Esophagus squamous epithelium (tissue), 5 donors: Measurements from ENCODE around the gene KRT12. TPM values are rescaled to one million over a fixed set of nuclear protein-coding genes. Genes with fewer than 3 reads are reported as not detected.

ENCODE experiments used
- DNase-seq: peaks from one replicate; lab custom pipeline; 2025; lab: John Stamatoyannopoulos, UW
- H3K27ac ChIP-seq, 4 donors: fragments of 200-600 bp; sonication (generic); one replicate each; pipeline ENCODE4 v1.5.1; 2016 to 2019; ENCODE audit warnings: mild to moderate bottlenecking in 1 of 4
- H3K27me3 ChIP-seq, 4 donors: fragments of 200-600 bp; sonication (generic); 1 replicate in 3 of 4; 2 replicates in 1 of 4; pipeline versions ENCODE4 v1.5.1 to v1.6.0; 2017 to 2021; ENCODE audit warnings: antibody characterized with exemption in 1 of 4
- H3K36me3 ChIP-seq, 3 donors: fragments of 200-600 bp; sonication (generic); one replicate each; pipeline ENCODE4 v1.5.1; 2016 to 2019
- H3K4me1 ChIP-seq, 3 donors: fragments of 200-600 bp; sonication (generic); one replicate each; pipeline ENCODE4 v1.5.1; 2017 to 2019
- H3K4me3 ChIP-seq, 4 donors: fragments of 200-600 bp; sonication (generic); 1 replicate in 3 of 4; 2 replicates in 1 of 4; pipeline ENCODE4 v1.5.1; 2016 to 2019; ENCODE audit warnings: mild to moderate bottlenecking in 2 of 4, moderate library complexity in 1 of 4
- H3K9me3 ChIP-seq, 3 donors: fragments of 200-600 bp; sonication (generic); one replicate each; pipeline ENCODE4 v1.5.1; 2016 to 2019
- POLR2A ChIP-seq, 4 donors: fragments of 450-650 bp; IDR thresholded peaks; one replicate each; pipeline ENCODE4 v1.6.1; 2017; ENCODE audit warnings: antibody characterized with exemption in 4 of 4, mild to moderate bottlenecking in 4 of 4, moderate library complexity in 3 of 4
- WGBS, 2 donors: methylation state at CpG; one replicate each; pipeline ENCODE4 v1.1.5; 2018; 5-methylcytosine and 5-hydroxymethylcytosine counted together
- intact Hi-C: fragments of 100-400 bp; cut with DNase I; formaldehyde crosslinking; loops from one replicate; pipeline ENCODE4 v1.15.0; 2022
- total RNA-seq, 4 donors: library from RNA; depleted of rRNA; stranded (reverse); fragments of >200 nt; gene quantifications; one replicate each; pipeline ENCODE4 v1.1.0, GENCODE V29; 2016
- TF ChIP-seq, protein P1 (sequence below), 6 experiments: fragments of 450-650 bp in 4 of 6; fragments of 200-600 bp in 2 of 6; sonication (generic) in 2 of 6; IDR thresholded peaks; one replicate each; pipeline ENCODE4 v1.5.1; 2016 to 2019; ENCODE audit warnings: antibody characterized with exemption in 6 of 6, mild to moderate bottlenecking in 4 of 6, moderate library complexity in 4 of 6
- donor health status: DM: yes; HTN: yes; CAD: no.

KRT12 gene
- total RNA-seq, 4 donors from 2014 or later, result not detected

- H3K27me3 ChIP-seq, result peaks cover 0 to 15% (median 0%) of the 10 kb centered on the region in 4 donors
- H3K4me3 ChIP-seq, result no peak overlapping the region
- no peak for DNase-seq
- peaks cover 7 to 45% (median 14%) of the 10 kb centered on the region in 3 donors for H3K4me1 ChIP-seq
- H3K36me3 ChIP-seq, result no peaks in the 10 kb centered on the region
- 86 to 89% methylated on average over 5 of the region's 5 CpGs for WGBS, 2 donors
- no peak overlapping the region for H3K27ac ChIP-seq
- no peaks in the 10 kb centered on the region for H3K9me3 ChIP-seq
- TF ChIP-seq, protein P1, sequence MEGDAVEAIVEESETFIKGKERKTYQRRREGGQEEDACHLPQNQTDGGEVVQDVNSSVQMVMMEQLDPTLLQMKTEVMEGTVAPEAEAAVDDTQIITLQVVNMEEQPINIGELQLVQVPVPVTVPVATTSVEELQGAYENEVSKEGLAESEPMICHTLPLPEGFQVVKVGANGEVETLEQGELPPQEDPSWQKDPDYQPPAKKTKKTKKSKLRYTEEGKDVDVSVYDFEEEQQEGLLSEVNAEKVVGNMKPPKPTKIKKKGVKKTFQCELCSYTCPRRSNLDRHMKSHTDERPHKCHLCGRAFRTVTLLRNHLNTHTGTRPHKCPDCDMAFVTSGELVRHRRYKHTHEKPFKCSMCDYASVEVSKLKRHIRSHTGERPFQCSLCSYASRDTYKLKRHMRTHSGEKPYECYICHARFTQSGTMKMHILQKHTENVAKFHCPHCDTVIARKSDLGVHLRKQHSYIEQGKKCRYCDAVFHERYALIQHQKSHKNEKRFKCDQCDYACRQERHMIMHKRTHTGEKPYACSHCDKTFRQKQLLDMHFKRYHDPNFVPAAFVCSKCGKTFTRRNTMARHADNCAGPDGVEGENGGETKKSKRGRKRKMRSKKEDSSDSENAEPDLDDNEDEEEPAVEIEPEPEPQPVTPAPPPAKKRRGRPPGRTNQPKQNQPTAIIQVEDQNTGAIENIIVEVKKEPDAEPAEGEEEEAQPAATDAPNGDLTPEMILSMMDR (IDR thresholded peaks at IDR 0.05), result no peak
- intact Hi-C loops, result loop anchor here (5.0 to 10.0 kb wide), 2 partner anchors 417 to 639 kb away; no protein-coding TSS in a partner anchor
Observed at GRCh38 chr17:40905370-40905769, 38.3 kb upstream of the KRT12 start.

GRCh38 chr17:40903129-40903847 is 36.3 kb upstream of the KRT12 start:
- no peak for DNase-seq
- Histone ChIP-seq H3K4me1 (peaks cover 0 to 30% (median 6%) of the 10 kb centered on the region in 3 donors), H3K27me3 (peaks cover 0 to 15% (median 0%) of the 10 kb centered on the region in 4 donors), H3K36me3 (no peaks in the 10 kb centered on the region), H3K9me3 (no peaks in the 10 kb centered on the region), H3K27ac (peak overlapping the region in 3 of 4 donors; percentile 31 to 76 (median 68)), H3K4me3 (no peak overlapping the region)
- intact Hi-C loops, result loop anchor here (10.0 kb wide), 1 partner anchor 642 kb away; no protein-coding TSS in a partner anchor
- WGBS, 2 donors, result 40 to 61% methylated on average over 11 to 12 of the region's 12 CpGs
- TF ChIP-seq, protein P1 (IDR thresholded peaks at IDR 0.05), result no peak
- no peak for TF ChIP-seq POLR2A (IDR thresholded peaks at IDR 0.05)

GRCh38 chr17:40902498-40902897 is 35.5 kb upstream of the KRT12 start:
- no peak for DNase-seq
- intact Hi-C loops, result loop anchor here (10.0 kb wide), 1 partner anchor 642 kb away; no protein-coding TSS in a partner anchor
- Histone ChIP-seq H3K27me3 (peaks cover 0 to 15% (median 0%) of the 10 kb centered on the region in 4 donors), H3K4me1 (peaks cover 0 to 33% (median 6%) of the 10 kb centered on the region in 3 donors), H3K36me3 (no peaks in the 10 kb centered on the region), H3K4me3 (no peak overlapping the region), H3K9me3 (no peaks in the 10 kb centered on the region), H3K27ac (peak overlapping the region; percentile 39 to 76 (median 72))
- WGBS, 2 donors, result 69 to 75% methylated on average over 4 of the region's 4 CpGs
- TF ChIP-seq, protein P1 (IDR thresholded peaks at IDR 0.05), result no peak
- no peak for TF ChIP-seq POLR2A (IDR thresholded peaks at IDR 0.05)

DNA sequence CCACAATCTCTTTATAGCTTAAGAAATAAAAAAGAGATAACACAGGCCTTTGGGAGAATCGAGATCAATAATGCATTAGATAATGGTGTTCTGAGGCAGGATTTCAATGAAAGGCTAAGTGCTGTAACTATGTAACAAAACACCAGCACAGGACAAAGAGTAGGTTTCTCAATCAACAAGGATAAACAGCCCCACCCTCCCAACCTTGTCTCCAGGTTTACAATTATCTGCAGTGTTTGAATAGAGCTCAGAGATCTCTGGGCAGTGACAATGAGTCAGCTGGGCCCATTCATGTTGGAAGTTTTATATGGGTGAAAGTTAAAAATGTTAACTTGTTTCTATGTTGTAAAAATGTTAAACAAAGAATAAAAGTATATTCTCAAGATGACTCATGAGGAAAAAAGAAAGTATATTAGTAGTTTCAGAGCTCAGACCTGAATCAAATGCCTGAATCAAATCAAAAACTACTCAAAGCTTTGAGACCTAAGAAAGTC is 35.0 kb upstream of the KRT12 start:
- Histone ChIP-seq H3K27ac (peak overlapping the region; percentile 39 to 76 (median 72)), H3K9me3 (no peaks in the 10 kb centered on the region), H3K27me3 (peaks cover 0 to 15% (median 0%) of the 10 kb centered on the region in 4 donors), H3K36me3 (no peaks in the 10 kb centered on the region), H3K4me1 (peaks cover 0 to 34% (median 6%) of the 10 kb centered on the region in 3 donors), H3K4me3 (no peak overlapping the region)
- TF ChIP-seq, protein P1 (IDR thresholded peaks at IDR 0.05), result no peak
- no peak for TF ChIP-seq POLR2A (IDR thresholded peaks at IDR 0.05)
- DNase-seq, result no peak
- intact Hi-C loops, result loop anchor here (10.0 kb wide), 1 partner anchor 643 kb away; no protein-coding TSS in a partner anchor
- 37 to 44% methylated on average over 1 of the region's 1 CpG for WGBS, 2 donors
